HG03354 (cell line): Measurements from ENCODE around the gene SPG7.

Experiments
- ATAC-seq: cut with Tn5 transposase; IDR thresholded peaks from one replicate; pipeline ENCODE4 v1.9.1; 2021; ENCODE audit warnings: mild to moderate bottlenecking; ENCODE audit not compliant: unreplicated experiment, poor library complexity, severe bottlenecking

The SPG7 gene

DNA sequence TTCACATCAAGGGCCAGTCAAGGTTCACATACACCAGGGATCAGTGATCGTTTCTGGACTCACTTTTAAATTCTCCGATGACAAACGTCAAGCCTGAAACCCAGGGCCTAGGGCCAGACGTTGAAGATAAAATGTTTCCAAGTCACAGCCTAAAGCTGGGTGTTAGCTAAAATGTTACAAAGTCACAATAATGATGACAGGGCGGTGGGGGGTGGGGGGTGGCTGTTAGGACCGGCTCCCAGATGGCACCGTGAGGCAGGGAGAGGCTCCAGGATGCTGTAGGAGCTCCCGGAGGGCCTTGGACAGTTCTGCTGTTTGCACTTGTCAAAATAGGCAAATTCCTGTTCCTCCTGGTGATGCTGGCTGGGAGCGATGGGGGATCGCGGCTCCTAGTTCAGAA, 35.9 kb downstream of the SPG7 start:
- no peak for ATAC-seq

DNA sequence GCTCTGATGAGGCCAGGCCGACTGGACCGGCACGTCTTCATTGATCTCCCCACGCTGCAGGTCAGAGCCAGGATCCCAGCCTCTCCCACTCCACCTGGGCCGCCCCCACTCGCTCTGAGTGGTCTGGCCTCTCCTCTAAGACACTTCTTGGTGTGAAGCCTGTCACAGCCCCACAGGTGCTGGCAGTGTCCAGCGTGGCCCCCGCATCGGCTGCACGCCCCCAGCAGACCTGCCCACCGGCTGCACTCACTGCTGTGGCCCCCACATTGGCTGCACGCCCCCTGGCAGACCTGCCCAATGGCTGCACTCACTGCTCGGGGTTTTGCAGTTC, 36.5 kb downstream of the SPG7 start:
- no peak for ATAC-seq

DNA sequence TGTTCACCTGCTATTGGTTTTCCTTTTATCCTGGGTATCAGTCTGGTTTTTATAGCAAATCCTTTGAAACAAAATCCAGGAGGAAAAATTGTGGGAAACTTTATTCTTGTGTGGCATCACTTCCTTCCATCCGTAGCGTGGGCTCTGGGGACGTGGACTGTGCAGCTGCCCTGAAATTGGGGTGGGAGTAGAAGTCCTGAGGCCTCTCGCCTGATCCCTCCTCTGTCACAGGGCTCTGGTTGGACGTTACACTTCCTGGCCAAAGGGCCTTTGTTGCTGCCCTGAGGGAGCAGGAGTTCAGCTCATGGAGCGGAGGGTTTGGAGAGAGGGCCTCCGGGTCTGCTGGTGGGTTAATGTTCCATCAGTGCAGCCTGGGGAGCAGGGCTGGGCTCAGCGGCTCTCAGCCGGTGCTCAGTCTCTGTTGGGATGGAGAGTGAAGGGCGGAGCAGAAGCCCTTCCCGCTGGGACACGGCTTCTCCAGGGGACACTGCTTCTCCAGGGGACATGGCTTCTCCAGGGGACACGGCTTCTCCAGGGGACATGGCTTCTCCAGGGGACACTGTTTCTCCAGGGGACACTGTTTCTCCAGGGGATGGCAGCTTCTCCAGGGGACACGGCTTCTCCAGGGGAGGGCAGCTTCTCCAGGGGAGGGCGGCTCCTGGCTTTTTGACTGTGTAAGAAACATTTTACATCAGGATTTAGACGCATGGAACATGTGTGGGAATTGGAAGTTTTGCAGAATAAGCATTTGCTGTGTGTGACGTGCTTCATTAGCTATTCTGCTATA, 37.0 kb downstream of the SPG7 start:
- ATAC-seq: no peak

GRCh38 chr16:89545831-89546574, 37.8 kb downstream of the SPG7 start:
- ATAC-seq: no peak

- no peak for ATAC-seq
Observed at GRCh38 chr16:89546781-89547180, 38.6 kb downstream of the SPG7 start.

DNA sequence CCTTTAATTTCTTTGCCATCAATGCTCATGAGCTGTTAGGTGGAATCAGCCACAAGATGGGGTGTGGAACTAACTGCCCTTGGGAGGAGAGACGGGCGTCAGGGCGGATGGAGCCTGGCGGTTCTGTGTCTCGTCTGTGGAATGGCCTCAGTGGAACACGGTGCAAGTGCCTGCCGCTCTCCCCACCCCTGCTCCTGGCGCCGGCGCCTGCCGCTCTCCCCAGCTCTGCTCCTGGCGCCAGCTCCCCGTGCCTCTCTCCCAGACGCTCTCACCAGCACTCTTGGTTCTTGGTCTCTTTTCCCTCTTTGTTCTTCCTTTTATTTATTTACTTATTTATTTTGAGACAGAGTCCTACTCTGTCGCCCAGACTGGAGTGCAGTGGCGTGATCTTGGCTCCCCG, 39.1 kb downstream of the SPG7 start:
- ATAC-seq: no peak

DNA sequence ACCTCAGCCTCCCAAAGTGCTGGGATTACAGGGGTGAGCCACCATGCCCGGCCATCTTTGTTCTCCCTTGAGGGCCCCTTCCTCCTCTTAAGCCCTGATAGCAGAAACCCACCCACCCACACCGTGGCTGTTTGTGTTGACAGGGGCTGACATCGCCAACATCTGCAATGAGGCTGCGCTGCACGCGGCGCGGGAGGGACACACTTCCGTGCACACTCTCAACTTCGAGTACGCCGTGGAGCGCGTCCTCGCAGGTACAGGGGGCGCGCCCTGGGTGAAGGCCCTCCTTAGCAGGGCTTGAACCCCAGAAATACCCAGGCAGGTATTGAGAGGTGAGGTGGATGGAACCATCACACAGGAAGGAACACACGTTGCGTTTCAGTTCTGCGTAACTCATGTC, 39.7 kb downstream of the SPG7 start:
- ATAC-seq: no peak

GRCh38 chr16:89548344-89549006, 40.3 kb downstream of the SPG7 start:
- ATAC-seq: no peak

GRCh38 chr16:89549007-89549700, 41.0 kb downstream of the SPG7 start:
- no peak for ATAC-seq

DNA sequence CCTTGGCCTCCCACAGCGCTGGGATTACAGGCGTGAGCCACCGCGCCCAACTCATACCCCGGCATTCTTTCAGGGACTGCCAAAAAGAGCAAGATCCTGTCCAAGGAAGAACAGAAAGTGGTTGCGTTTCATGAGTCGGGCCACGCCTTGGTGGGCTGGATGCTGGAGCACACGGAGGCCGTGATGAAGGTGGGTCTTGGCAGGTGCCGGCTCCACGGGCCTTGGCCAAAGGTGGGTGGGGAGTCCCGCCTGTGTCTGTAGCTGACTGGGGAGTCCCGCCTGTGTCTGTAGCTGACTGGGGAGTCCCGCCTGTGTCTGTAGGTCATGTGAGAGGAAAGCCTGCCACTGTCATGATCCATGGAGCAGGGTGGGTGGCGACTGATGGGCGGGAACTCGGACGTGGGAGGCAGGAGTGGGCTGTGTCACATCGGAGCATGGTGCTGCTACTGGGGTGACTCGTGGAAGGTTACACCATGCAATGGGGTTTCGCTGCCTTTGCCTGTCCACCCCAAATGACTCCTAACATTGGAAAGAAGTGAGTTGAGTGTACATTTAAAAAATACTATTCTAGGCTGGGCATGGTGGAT, 42.3 kb downstream of the SPG7 start:
- ATAC-seq: no peak

DNA sequence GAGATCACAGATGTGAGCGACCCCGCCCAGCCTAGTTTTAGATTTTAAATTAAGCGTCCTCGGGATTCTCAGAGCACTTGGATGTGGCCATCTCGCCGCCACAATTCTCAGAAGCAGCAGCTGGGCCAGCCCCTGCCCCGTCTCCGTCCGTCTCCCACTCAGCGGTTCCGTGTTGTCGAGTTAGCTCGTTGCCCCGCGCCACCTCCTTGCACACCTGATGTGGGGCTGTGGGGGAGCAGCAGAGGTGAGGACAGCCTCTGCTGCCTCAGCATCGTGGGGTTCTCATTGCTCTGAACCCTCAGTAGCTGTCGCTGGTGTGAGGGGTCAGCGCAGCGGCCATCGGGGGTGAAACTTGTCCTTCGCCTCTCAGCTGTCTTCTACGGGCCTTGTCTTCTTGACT, 44.1 kb downstream of the SPG7 start:
- no peak for ATAC-seq

DNA sequence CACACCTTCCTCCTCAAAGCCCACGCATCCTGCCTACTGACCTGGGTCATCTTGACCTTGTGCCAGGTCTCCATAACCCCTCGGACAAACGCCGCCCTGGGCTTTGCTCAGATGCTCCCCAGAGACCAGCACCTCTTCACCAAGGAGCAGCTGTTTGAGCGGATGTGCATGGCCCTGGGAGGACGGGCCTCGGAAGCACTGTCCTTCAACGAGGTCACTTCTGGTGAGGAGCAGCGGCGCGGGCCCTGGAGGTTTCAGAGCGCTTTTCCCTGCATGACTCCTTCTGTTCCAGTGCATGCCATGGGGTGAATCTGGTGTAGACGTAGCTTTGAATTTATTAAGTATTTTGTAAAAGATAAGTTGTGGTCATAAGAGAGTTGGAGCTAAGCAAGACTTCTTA, 44.7 kb downstream of the SPG7 start:
- no peak for ATAC-seq

DNA sequence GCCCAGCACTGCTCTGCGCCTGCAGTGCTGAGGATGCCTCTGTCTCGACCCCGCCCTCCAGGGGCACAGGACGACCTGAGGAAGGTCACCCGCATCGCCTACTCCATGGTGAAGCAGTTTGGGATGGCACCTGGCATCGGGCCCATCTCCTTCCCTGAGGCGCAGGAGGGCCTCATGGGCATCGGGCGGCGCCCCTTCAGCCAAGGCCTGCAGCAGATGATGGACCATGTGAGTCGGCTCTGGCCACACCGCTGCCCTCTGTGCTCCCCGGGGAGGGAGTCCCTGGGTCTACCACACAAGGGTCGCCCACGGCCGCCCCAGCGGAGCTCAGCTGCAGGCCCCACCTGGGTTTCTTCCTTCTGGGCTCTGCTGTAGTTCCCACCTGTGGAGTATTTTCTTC, 45.5 kb downstream of the SPG7 start:
- no peak for ATAC-seq

DNA sequence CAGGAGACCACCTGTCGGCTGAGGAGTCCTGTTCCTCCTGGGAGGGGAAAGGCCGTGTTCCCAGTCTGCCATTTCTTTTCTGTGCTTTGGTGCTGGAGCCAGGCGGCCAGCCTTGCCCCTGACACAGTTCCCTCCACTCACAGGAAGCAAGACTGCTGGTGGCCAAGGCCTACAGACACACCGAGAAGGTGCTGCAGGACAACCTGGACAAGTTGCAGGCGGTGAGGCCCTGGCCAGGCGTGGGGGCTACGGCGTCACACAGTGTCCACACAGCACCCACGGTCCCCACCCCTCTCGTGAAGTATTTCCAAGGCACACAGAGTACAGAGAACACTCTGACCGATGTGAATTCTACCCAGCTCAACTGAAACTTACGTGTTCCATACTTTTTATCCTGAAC, 46.1 kb downstream of the SPG7 start:
- ATAC-seq: no peak

DNA sequence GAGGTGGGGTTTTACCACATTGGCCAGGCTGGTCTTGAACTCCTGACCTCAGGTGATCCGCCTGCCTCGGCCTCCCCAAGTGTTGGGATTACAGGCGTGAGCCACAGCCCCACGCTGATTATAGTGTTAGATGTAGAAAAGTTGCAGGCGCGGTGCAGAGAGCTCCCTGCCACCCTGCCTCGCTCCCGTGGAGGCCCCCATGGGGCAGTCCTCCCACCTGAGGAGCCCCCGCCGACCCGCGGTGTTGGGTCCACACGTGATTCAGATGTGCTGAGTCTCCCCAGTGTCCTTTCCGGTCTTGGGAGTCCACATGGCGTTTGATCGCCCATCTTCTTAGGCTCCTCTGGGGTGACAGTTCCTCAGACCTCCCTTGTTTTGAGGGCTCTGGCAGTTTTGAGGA, 47.1 kb downstream of the SPG7 start:
- ATAC-seq: no peak

DNA sequence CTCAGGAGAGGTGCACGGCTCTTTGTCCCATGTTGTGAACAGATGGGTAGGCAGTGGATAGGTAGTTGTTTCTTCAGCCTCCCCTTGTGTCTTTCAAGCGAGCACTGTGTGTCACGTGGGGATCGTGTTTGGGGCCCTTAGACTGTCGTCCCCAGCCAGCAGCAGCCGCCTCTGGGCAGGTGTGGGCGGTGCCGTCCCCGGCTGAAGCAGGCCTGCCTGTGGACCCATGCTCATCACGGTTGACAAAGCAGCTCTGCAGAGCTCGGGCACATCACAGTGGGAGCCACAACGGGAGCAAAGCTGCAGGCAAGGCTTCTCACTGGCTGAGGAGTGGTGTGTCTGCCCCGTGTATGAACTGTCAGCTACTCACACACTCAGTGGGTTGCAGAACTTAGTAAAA, 47.6 kb downstream of the SPG7 start:
- ATAC-seq: no peak

- no peak for ATAC-seq
Observed at GRCh38 chr16:89556750-89557689, 48.8 kb downstream of the SPG7 start.

GRCh38 chr16:89557690-89558490, 49.7 kb downstream of the SPG7 start:
- ATAC-seq: no peak
